Fibroblast of pulmonary artery (primary cell): ENCODE data around the gene GRHL3.

Experiments
- DNase-seq: peaks from one replicate; pipeline ENCODE4 v3.0.0-alpha.2; 2010; ENCODE audit warnings: low read depth
- H3K4me3 ChIP-seq: replicated peaks from 2 replicates; pipeline ENCODE4 v1.5.1; 2011; ENCODE audit warnings: low read depth, mild to moderate bottlenecking, control low read depth, low read length, moderate library complexity
- CTCF ChIP-seq: IDR thresholded peaks from 2 replicates; pipeline ENCODE4 v1.5.1; 2011; ENCODE audit warnings: mild to moderate bottlenecking, control low read depth, low read length, inconsistent platforms; ENCODE audit errors: missing control alignments

GRHL3 gene

GRCh38 chr1:24304763-24305162 lies 14.4 kb upstream of the GRHL3 start:
- H3K4me3 ChIP-seq = no peak overlapping the region
- TF ChIP-seq CTCF = no peak
- DNase-seq = no peak

DNA sequence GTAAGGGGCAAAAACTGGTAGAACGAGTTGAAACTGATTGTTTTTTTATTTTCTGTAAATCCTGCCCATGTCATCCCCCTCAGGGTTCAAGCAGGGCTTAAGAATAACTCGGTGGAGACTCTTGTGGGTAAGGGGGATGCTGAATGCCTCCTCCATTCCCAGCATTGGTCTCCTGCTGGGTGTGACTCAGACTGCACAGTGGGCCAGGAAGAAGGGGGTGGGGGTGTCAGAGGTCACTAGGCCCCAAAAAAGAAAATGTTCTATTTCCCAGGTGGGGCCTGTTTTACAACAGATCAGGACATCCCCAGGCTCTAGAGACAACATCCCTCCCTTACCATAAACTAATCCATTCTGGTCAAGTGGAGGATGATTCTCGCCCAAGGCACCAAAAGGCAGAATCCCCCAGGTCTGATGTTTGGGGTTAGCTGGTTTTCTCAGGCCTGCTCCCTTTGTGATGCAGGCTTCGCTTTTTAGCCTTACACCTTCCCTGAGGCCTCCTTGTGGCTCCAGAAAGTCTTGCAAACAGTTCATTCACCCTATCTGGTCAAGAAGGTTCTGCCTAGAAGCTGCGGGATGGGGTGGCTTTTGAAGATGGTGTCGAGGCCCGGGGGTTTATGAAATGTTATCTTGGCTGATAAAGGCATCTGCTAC lies 10.7 kb upstream of the GRHL3 start:
- peak; percentile 39 for DNase-seq
- no peak overlapping the region for H3K4me3 ChIP-seq

DNA sequence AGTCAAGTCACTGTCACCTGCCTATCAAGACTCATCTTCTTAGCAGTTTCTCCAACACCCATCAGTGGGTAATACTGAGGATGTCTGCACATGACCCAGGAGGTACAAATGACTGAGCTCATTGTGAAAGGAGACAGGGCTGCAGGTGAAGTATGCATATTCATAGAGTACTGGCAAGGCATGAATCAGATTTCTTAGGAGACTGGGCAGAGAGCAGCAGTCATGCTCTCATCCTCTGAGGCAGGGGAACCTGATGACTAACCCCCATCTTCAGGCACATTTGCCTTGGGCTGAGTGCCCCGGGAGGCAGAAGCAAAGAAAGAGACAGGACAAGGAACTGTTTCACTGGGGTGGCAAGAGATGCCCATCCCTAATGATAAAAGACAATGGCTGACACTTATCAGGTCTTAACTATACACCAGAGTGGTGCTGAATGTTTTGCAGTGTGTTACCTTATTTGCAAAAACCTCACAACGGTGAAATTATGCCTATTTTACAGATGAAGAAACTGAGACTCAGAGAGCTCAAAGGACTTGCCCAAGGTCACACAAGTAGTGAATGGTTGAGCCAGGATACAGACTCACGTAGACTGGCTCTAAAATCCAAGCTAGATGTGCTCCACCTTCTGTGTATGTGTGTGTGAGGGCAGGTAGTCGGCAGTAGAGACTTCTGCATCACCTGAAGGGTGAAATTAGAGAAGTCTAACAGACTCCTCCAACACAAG lies 9.2 kb upstream of the GRHL3 start:
- no peak for TF ChIP-seq CTCF
- H3K4me3 ChIP-seq = no peak overlapping the region
- no peak for DNase-seq

More for the DNA sequence above, 10.7 kb upstream of the GRHL3 start:
- TF ChIP-seq CTCF = peak; percentile 46

GRCh38 chr1:24311234-24311633 lies 7.9 kb upstream of the GRHL3 start:
- TF ChIP-seq CTCF = no peak
- DNase-seq = no peak
- H3K4me3 ChIP-seq = no peak overlapping the region

DNA sequence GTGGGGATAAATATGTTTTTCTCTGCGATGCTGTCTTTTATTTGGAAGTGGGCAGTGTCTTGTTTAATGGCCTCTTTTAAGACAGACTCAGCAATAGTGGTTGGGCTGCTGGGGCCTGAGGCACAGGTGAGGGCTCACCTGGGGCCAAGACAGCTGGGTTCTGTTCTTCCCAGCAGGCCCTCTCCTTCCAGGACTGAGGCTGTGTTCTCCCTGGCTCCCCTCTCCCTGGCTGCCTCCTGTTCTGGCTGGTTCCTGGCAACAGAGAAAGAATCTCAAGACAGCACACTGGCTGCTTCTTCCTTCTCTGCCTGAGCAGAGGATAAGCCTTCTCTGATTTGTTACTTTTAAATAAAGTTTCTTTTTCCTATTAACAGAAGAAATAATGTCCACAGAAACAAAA lies 7.4 kb upstream of the GRHL3 start:
- DNase-seq = no peak
- no peak overlapping the region for H3K4me3 ChIP-seq
- TF ChIP-seq CTCF = no peak

- no peak overlapping the region for H3K4me3 ChIP-seq
- DNase-seq = no peak
- TF ChIP-seq CTCF = no peak
Observed at GRCh38 chr1:24315391-24315790, 3.8 kb upstream of the GRHL3 start.

DNA sequence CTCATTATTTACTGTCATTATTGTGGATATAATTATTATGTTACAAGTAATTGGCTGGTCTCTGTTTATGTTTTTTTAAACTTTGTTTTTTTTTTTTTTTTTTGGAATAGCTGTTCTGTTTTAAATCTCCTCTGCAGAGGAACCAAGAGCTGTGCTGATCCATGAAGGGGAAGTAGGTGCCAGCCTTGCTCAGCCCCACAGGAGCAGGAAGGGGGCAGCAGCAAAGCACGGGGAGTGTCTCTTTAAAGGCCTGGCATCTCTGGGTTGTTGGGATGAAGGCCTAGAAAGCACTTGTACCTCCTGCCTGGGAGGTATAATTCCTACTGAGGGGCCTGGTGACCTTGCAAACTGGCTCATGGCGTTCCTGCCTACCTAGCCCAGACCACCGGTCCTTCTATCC lies 2.5 kb upstream of the GRHL3 start:
- no peak for DNase-seq
- no peak for TF ChIP-seq CTCF
- no peak overlapping the region for H3K4me3 ChIP-seq
